ENCODE measurements around the gene L3HYPDH.

L3HYPDH gene

DNA sequence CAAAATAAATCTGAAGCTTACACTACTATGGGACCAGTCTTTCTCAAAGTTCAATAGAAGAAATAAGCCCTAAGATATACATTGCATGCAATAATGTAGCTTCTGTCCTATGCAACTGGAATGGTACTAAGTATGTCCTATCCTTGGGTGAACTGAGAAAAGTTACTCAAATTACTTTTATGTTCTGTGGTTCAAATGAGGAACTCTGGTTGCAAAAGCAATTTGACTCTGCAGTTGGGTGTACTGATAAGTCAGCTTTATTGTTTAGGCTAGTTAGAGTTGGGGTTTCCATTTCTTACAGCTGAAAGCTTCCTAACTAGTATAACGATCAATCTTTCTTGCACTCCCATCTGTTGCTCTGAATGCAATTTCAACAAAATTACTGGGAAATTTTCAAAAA is 48.2 kb downstream of the L3HYPDH start:
- TF ChIP-seq TEAD4 (IDR thresholded peaks at IDR 0.05) (no peak), YY1 (IDR thresholded peaks at IDR 0.05; ENCODE audit: low read depth) (no peak), FOXM1 (IDR thresholded peaks at IDR 0.05; ENCODE audit: borderline replicate concordance, low read depth) (no peak), EP300 (IDR thresholded peaks at IDR 0.05; ENCODE audit: borderline replicate concordance) (no peak)

GRCh38 chr14:59435101-59435500 is 49.1 kb downstream of the L3HYPDH start:
- no peak for TF ChIP-seq FOXM1 (IDR thresholded peaks at IDR 0.05; ENCODE audit: borderline replicate concordance, low read depth)
- no peak for TF ChIP-seq EP300 (IDR thresholded peaks at IDR 0.05; ENCODE audit: borderline replicate concordance)
- TF ChIP-seq, protein P1, sequence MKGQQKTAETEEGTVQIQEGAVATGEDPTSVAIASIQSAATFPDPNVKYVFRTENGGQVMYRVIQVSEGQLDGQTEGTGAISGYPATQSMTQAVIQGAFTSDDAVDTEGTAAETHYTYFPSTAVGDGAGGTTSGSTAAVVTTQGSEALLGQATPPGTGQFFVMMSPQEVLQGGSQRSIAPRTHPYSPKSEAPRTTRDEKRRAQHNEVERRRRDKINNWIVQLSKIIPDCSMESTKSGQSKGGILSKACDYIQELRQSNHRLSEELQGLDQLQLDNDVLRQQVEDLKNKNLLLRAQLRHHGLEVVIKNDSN (IDR thresholded peaks at IDR 0.05): no peak
- TF ChIP-seq TCF12 (IDR thresholded peaks at IDR 0.05; ENCODE audit: low read depth): no peak
- TF ChIP-seq, protein P2, sequence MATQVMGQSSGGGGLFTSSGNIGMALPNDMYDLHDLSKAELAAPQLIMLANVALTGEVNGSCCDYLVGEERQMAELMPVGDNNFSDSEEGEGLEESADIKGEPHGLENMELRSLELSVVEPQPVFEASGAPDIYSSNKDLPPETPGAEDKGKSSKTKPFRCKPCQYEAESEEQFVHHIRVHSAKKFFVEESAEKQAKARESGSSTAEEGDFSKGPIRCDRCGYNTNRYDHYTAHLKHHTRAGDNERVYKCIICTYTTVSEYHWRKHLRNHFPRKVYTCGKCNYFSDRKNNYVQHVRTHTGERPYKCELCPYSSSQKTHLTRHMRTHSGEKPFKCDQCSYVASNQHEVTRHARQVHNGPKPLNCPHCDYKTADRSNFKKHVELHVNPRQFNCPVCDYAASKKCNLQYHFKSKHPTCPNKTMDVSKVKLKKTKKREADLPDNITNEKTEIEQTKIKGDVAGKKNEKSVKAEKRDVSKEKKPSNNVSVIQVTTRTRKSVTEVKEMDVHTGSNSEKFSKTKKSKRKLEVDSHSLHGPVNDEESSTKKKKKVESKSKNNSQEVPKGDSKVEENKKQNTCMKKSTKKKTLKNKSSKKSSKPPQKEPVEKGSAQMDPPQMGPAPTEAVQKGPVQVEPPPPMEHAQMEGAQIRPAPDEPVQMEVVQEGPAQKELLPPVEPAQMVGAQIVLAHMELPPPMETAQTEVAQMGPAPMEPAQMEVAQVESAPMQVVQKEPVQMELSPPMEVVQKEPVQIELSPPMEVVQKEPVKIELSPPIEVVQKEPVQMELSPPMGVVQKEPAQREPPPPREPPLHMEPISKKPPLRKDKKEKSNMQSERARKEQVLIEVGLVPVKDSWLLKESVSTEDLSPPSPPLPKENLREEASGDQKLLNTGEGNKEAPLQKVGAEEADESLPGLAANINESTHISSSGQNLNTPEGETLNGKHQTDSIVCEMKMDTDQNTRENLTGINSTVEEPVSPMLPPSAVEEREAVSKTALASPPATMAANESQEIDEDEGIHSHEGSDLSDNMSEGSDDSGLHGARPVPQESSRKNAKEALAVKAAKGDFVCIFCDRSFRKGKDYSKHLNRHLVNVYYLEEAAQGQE (IDR thresholded peaks at IDR 0.05; ENCODE audit: low read depth): no peak
- TF ChIP-seq CREB1 (IDR thresholded peaks at IDR 0.05; ENCODE audit: low read depth): no peak
- no peak for TF ChIP-seq NFIC (IDR thresholded peaks at IDR 0.05)
- no peak for TF ChIP-seq ZBTB7A (IDR thresholded peaks at IDR 0.05; ENCODE audit: low read depth)
- TF ChIP-seq YY1 (IDR thresholded peaks at IDR 0.05; ENCODE audit: low read depth): no peak
- no peak for TF ChIP-seq RAD21 (IDR thresholded peaks at IDR 0.05; ENCODE audit: low read depth)
- TF ChIP-seq EGR1 (IDR thresholded peaks at IDR 0.05): no peak
- TF ChIP-seq TEAD4 (IDR thresholded peaks at IDR 0.05): no peak
- TF ChIP-seq, protein P3, sequence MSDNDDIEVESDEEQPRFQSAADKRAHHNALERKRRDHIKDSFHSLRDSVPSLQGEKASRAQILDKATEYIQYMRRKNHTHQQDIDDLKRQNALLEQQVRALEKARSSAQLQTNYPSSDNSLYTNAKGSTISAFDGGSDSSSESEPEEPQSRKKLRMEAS (IDR thresholded peaks at IDR 0.05): no peak
- TF ChIP-seq TAF1 (IDR thresholded peaks at IDR 0.05; ENCODE audit: low read depth): no peak
- TF ChIP-seq CEBPB (IDR thresholded peaks at IDR 0.05): no peak

DNA sequence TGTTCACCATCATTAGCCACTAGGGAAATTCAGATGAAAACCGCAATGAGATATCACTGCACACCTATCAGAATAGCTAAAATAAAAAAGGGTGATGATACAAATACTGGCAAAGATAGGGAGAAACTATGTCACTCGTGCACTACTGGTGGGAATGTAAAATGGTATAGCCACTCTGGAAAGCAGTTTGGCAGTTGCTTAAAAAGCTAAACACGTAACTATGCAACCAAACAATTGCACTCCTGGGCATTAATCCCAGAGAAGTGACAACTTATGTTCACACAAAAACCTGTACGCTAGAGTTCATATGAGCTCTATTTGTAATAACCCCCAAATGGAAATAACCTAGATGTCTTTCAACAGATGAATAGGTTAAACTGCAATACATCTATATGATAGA is 54.4 kb downstream of the L3HYPDH start:
- TF ChIP-seq TAF1 (IDR thresholded peaks at IDR 0.05; ENCODE audit: low read depth): no peak

DNA sequence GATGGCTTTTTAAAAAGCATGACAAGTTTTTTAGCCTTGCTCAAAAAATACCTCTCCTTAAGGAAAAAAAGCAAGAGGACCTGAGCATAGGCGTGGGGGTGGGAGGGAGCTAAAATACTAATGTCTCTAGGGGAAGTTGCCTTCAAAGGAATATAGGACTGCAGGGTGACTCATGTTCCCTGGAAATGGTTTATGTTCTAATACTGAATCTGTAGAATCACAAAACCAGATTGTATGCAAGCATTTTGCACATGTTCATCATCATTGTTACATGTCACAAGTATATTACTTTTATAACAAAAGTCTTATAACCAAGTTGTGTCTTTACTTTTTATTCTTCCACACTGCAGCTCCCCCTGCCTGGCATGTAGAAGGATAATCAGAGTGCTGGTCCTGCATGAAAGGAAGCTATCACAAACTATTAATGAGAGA is 55.6 kb downstream of the L3HYPDH start:
- no peak for TF ChIP-seq FOXM1 (IDR thresholded peaks at IDR 0.05; ENCODE audit: borderline replicate concordance, low read depth)

DNA sequence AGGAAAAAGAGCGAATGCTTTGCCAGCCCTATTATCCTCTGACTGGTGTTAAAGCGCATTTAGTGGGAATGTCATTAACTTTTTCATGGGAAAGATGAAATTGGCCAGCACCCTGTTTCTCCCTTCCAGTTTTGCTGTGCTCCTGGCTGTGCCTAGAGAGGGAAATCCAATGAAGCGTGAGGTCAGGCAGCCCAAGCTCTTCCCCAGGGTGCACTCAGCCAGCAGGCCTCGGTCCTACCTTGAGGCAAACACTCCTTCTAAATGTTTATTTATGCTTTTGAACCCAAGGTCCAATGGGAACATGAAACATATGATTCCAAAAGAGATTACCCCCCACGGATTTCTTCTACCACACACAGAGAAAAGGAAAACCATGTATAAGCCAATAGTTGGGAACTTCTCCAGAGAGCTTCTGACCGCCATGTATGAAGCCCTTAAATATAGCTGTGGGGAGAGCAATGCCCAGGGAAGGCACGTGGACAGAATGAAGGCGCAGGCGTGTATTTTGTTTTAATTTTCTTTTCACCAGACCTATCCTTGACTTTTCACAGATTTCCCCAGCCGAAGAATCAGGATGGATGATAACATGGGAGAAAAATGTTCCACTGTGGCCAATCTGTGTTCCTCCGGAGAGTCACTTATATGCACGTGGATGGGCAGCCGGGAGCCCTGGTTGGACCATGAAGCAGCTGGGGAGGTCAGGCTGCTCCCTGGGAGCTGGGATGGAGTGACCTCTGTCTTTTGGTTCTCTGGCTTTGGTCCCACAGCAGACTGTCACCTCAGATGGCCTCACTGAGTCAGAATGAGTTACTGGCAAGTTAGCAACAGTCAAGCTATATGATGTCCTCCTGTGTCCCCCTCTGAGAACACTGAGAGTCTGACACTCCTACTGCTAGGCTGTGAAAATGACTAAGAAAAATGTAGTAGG is 56.3 kb downstream of the L3HYPDH start:
- no peak for TF ChIP-seq YY1 (IDR thresholded peaks at IDR 0.05; ENCODE audit: low read depth)
- no peak for TF ChIP-seq NFIC (IDR thresholded peaks at IDR 0.05)
- no peak for TF ChIP-seq TEAD4 (IDR thresholded peaks at IDR 0.05)
- TF ChIP-seq EP300 (IDR thresholded peaks at IDR 0.05; ENCODE audit: borderline replicate concordance): no peak
- no peak for TF ChIP-seq TAF1 (IDR thresholded peaks at IDR 0.05; ENCODE audit: low read depth)
- TF ChIP-seq, protein P3 (IDR thresholded peaks at IDR 0.05): no peak
- TF ChIP-seq, protein P2 (IDR thresholded peaks at IDR 0.05; ENCODE audit: low read depth): no peak
- no peak for TF ChIP-seq TCF12 (IDR thresholded peaks at IDR 0.05; ENCODE audit: low read depth)
- TF ChIP-seq EGR1 (IDR thresholded peaks at IDR 0.05): no peak
- TF ChIP-seq CREB1 (IDR thresholded peaks at IDR 0.05; ENCODE audit: low read depth): no peak
- TF ChIP-seq ZBTB7A (IDR thresholded peaks at IDR 0.05; ENCODE audit: low read depth): no peak
- no peak for TF ChIP-seq FOXM1 (IDR thresholded peaks at IDR 0.05; ENCODE audit: borderline replicate concordance, low read depth)
- TF ChIP-seq, protein P1 (IDR thresholded peaks at IDR 0.05): no peak
- no peak for TF ChIP-seq CEBPB (IDR thresholded peaks at IDR 0.05)
- no peak for TF ChIP-seq RAD21 (IDR thresholded peaks at IDR 0.05; ENCODE audit: low read depth)

DNA sequence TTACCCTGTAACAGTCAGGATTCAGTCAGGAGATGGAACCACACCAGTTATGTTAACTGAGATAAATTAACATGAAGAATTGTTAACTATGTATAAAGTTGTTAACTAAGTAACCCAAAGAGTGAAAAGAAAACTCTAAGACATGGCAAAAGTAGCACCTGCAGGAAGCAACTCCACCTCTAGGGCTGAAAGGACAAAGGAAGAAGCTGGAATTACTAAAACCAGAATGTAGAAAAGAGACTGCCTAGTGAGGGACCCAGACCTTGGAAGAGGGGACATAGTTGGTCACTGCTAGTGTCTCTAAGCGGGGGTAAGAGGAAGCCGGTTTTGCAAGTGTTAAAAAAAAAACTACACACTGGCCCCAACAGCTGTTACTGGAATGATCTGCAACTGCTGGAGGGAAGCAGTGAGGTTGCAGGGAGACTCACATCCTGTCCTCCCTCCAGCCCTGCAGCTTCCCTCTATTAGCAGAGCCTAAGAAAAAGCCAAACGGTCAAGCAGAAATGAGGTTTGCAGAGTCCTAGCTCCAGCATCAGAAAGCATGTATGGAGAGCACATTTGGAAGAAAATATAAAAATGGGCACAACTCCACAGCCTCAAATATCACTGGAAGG is 58.8 kb downstream of the L3HYPDH start:
- TF ChIP-seq, protein P2 (IDR thresholded peaks at IDR 0.05; ENCODE audit: low read depth): no peak
- TF ChIP-seq CREB1 (IDR thresholded peaks at IDR 0.05; ENCODE audit: low read depth) (no peak), TEAD4 (IDR thresholded peaks at IDR 0.05) (no peak)
